Measurements from ENCODE around the gene UGT2B15.
A peak's percentile ranks its signal among the peaks of the same experiment; 100 is the strongest.
"Not testable (repeated sequence)": the region's sequence is repeated elsewhere in the genome, so short reads cannot be mapped to it uniquely, and the experiment has no call there.

Gene UGT2B15

GRCh38 chr4:68656445-68656973, 13.9 kb downstream of the UGT2B15 start:
- not testable (repeated sequence) for DNase-seq (ENCODE audit: low spot score); FAIRE-seq

GRCh38 chr4:68655764-68656444, 14.5 kb downstream of the UGT2B15 start:
- DNase-seq (ENCODE audit: low spot score) (no peak), FAIRE-seq (no peak)

- FAIRE-seq = no peak
- no peak for DNase-seq (ENCODE audit: low spot score)
Observed at GRCh38 chr4:68654946-68655721, 15.3 kb downstream of the UGT2B15 start.

- FAIRE-seq (no peak), DNase-seq (ENCODE audit: low spot score) (no peak)
Observed at GRCh38 chr4:68651932-68652331, 18.5 kb downstream of the UGT2B15 start.

- FAIRE-seq (no peak), DNase-seq (ENCODE audit: low spot score) (peak; percentile 5)
Observed at GRCh38 chr4:68630371-68630770, 40.1 kb downstream of the UGT2B15 start.

- not testable (repeated sequence) for DNase-seq (ENCODE audit: low spot score); FAIRE-seq
Observed at GRCh38 chr4:68622731-68623130, 47.7 kb downstream of the UGT2B15 start.

- no peak for DNase-seq (ENCODE audit: low spot score)
Observed at GRCh38 chr4:68617003-68617698, 53.3 kb downstream of the UGT2B15 start.

GRCh38 chr4:68615699-68616422, 54.6 kb downstream of the UGT2B15 start:
- no peak for DNase-seq (ENCODE audit: low spot score)
- no peak for FAIRE-seq

More at GRCh38 chr4:68617003-68617698, 53.3 kb downstream of the UGT2B15 start:
- no peak for FAIRE-seq

GRCh38 chr4:68613752-68614151, 56.7 kb downstream of the UGT2B15 start:
- no peak for FAIRE-seq
- DNase-seq (ENCODE audit: low spot score) = no peak

- no peak for DNase-seq (ENCODE audit: low spot score)
- no peak for FAIRE-seq
Observed at GRCh38 chr4:68606240-68606639, 64.2 kb downstream of the UGT2B15 start.

- DNase-seq (ENCODE audit: low spot score) = no peak
- no peak for FAIRE-seq
Observed at GRCh38 chr4:68599150-68599549, 71.3 kb downstream of the UGT2B15 start.

- DNase-seq (ENCODE audit: low spot score) (no peak), FAIRE-seq (no peak)
Observed at GRCh38 chr4:68597482-68597881, 73.0 kb downstream of the UGT2B15 start.
